Endometrial microvascular endothelial cells (primary cell): ENCODE results near the gene TSN. TPM values are rescaled to one million over a fixed set of nuclear protein-coding genes. Genes with fewer than 3 reads are reported as not detected.

Experiments
- total RNA-seq: library from RNA; depleted of rRNA; stranded (reverse); fragments of >200 nt; gene quantifications from one replicate; pipeline ENCODE4 v1.2.3, GENCODE V29; 2015; ENCODE audit errors: inconsistent ontology term

Gene TSN
- total RNA-seq, 1 donor from 2014 or later = 77.9 TPM

Other genes starting within 250 kb of the TSN start
- gene RNU4ATAC, start 224.8 kb upstream of the TSN start, total RNA-seq = not detected
- gene CLASP1, start 106.2 kb upstream of the TSN start, total RNA-seq = 51.7 TPM
- 48.6 TPM for gene NIFK, start 18.8 kb upstream of the TSN start, total RNA-seq